Measurements from ENCODE around the gene FAM13B.
A peak's percentile ranks its signal among the peaks of the same experiment; 100 is the strongest.
"Not testable (repeated sequence)": the region's sequence is repeated elsewhere in the genome, so short reads cannot be mapped to it uniquely, and the experiment has no call there.

Gene FAM13B

GRCh38 chr5:138035605-138036537, 3.0 kb upstream of the FAM13B start:
- DNase-seq (ENCODE audit: low read depth, low spot score), result peak; percentile 26

DNA sequence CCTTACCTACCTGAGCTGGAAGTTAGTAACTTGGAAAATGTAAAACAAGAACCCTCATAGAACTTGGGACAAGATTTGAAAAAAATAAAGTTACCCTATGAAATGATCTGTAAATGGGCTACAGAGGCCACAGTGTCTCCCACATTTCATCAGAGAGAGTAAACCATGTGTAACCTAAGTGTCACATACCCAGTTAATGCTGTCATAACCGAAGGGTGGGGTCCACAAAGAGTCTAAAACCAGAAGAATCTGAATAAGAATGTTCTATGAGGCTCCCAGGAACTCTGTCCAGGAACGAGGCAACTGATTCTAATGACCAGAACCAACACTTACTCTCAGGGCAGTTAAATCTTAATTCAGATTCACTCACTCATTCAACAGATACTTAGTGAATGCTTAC, 1.0 kb upstream of the FAM13B start:
- no peak for DNase-seq (ENCODE audit: low read depth, low spot score)

DNA sequence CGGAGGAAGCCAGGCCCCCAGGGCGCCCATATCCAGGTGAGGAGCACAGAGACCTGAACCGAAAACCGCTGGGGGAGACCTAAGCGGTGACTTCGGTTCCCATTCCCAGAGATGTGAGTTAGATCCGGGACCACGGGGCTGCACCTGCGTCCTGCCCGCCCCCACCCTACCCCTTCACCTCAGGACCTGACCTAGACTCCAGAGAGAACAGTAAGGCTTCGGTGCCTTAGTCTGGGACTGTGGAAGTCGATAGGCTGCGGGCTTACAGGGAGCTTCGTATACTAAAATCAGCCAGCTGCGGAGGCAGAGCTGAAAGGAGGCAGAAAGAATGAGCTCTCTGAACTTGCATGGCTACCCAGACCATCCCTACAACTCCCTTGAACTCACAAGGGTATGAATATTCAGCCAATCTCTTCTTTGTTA, 518 bp upstream of the FAM13B start:
- no peak for DNase-seq (ENCODE audit: low read depth, low spot score)

- DNase-seq (ENCODE audit: low read depth, low spot score), result no peak
These were observed 779 bp downstream of the FAM13B start for GRCh38 chr5:138032028-138032571.

GRCh38 chr5:138029944-138030343, 2.9 kb downstream of the FAM13B start:
- no peak for DNase-seq (ENCODE audit: low read depth, low spot score)

- no peak for DNase-seq (ENCODE audit: low read depth, low spot score)
These were observed 3.4 kb downstream of the FAM13B start for GRCh38 chr5:138029501-138029900.

GRCh38 chr5:138028971-138029365, 3.9 kb downstream of the FAM13B start:
- no peak for DNase-seq (ENCODE audit: low read depth, low spot score)

GRCh38 chr5:138028262-138028970, 4.5 kb downstream of the FAM13B start:
- DNase-seq (ENCODE audit: low read depth, low spot score), result not testable (repeated sequence)

DNA sequence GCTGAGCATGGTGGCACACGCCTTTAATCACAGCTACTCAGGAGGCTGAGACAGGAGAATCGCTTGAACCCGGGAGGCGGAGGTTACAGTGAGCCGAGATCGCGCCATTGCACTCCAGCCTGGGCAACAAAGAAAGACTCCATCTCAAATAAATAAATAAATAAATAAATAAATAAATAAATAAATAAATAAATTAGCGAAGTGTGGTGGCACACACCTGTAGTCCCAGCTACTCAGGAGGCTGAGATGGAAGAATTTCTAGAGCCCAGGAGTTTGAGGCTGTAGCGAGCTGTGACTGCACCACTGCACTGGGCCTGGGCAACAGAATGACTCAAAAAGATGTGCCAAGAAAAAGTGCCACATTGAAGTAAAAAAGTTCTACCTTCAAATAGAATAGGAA, 6.1 kb downstream of the FAM13B start:
- DNase-seq (ENCODE audit: low read depth, low spot score), result not testable (repeated sequence)

- DNase-seq (ENCODE audit: low read depth, low spot score), result no peak
These were observed 7.6 kb downstream of the FAM13B start for GRCh38 chr5:138025285-138025684.

GRCh38 chr5:138024117-138024516, 8.8 kb downstream of the FAM13B start:
- no peak for DNase-seq (ENCODE audit: low read depth, low spot score)

DNA sequence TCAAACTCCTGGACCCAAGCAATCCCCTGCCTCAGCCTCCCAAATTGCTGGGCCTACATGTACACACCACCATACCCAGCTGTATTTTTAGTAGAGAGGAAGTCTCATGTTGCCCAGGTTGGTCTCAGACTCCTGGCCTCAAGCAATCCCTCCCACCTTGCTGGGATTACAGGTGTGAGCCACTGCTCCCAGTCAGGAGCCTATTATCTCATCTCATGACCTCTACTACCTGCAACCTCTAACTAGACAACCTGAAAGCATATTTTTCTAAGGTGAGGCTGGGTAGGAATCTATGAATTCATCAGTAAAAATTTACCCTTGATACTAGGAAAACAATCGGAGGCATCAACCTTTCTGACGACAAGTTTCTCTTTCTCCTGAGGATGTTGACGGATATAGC, 10.0 kb downstream of the FAM13B start:
- DNase-seq (ENCODE audit: low read depth, low spot score), result no peak

DNA sequence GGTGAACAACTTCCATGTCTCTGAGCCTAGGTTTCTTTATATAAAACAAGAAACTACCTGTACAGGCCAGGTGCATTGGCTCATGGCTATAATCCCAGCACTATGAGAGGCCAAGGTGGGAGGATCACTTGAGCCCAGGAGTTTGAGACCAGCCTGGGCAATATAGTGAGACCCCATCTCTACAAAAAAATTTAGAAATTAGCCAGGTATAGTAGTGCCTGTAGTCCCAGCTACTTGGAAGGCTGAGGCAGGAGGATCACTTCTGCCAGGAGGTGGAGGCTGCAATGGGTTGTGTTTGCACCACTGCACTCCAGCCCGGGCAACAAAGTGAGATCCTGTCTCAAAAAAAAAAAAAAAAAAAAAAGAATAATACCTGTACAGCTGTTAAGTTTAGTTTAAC, 11.1 kb downstream of the FAM13B start:
- DNase-seq (ENCODE audit: low read depth, low spot score), result no peak

DNA sequence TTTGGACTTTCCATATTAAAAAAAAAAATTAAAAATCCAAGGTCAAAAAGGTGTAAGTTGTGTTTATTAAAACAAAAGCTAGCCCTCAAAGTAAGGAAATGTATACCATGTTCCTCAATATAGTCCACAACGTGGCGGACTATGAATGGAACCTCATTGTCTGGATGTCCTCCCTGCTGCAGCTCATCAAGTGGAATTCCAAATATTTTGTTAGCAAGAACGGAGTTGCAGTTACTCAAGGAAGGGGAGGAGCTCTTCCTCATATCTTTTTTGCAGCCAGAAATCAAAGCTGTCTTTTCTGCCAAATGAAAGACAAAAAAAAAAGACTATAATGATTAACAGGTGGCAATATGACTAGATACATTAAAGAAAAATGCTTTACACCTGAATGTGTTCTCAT, 14.0 kb downstream of the FAM13B start:
- DNase-seq (ENCODE audit: low read depth, low spot score), result no peak

- DNase-seq (ENCODE audit: low read depth, low spot score), result no peak
These were observed 17.0 kb downstream of the FAM13B start for GRCh38 chr5:138015916-138016315.

- DNase-seq (ENCODE audit: low read depth, low spot score), result no peak
These were observed 20.9 kb downstream of the FAM13B start for GRCh38 chr5:138011991-138012390.

- DNase-seq (ENCODE audit: low read depth, low spot score), result no peak
These were observed 32.7 kb downstream of the FAM13B start for GRCh38 chr5:138000102-138000723.

- DNase-seq (ENCODE audit: low read depth, low spot score), result no peak
These were observed 35.1 kb downstream of the FAM13B start for GRCh38 chr5:137997726-137998213.

- DNase-seq (ENCODE audit: low read depth, low spot score), result no peak
These were observed 37.1 kb downstream of the FAM13B start for GRCh38 chr5:137995749-137996128.

DNA sequence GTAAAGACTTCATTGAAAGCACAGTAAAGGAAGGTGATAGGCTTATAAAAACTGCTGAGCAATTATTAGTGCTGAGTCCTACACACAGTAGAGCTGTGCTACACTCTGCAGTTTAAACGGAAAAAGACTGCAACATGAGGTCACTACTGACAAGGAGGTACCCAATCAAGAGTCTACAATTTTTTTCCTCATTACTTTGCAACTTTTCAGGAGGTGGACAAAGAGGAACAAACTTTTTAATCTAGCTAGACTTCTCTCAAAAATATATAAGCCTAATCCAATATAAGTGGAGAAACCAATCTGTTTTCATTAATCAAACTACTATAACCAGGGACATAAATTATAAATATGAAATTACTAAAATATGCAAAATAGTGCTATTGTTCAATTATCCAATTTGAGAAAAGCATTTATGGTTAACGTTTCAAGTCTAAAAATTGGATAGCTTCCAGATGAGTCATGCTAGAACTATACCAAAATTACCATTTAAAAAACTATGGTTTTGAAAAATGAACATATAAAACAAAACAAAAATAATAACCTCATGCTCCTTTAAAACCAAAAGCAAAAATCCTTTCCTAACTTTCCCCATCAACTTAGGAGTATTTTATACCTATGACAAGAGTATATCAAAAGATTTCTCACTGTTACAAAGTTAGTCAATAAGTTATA, 37.7 kb downstream of the FAM13B start:
- no peak for DNase-seq (ENCODE audit: low read depth, low spot score)

DNA sequence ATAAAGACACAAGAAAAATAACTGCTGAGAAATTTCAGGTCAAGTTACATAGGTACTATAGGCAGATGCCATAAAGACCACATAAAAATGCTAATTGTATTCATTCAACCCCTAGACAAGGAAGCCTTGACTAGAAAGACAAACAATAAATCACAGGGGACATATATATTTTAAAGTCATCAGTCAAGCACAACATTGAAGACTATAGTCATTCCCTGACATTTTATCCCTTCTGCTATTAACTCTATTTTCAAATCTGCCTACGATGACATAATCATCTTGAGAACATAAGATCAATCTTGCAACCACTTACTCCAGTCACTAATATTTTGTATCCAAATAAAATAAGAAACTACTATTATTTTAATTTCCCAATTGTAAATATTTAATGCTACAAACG, 38.3 kb downstream of the FAM13B start:
- no peak for DNase-seq (ENCODE audit: low read depth, low spot score)
